Uterus (tissue), 2 donors: Measurements from ENCODE around the gene COX5A.
A peak's percentile ranks its signal among the peaks of the same experiment; 100 is the strongest.

Experiments
- CTCF ChIP-seq, 4 experiments: fragments of 200-600 bp in 2 of 4; fragments of 450-650 bp in 2 of 4; sonication (generic) in 2 of 4; IDR thresholded peaks; one replicate each; pipeline ENCODE4 v1.5.1; 2016 to 2019; ENCODE audit warnings: antibody characterized with exemption in 4 of 4, mild to moderate bottlenecking in 2 of 4, moderate library complexity in 1 of 4
- POLR2A ChIP-seq, 2 donors: fragments of 450-650 bp; IDR thresholded peaks; one replicate each; pipeline ENCODE4 v1.6.1; 2016; ENCODE audit warnings: antibody characterized with exemption in 2 of 2, mild to moderate bottlenecking in 1 of 2, moderate library complexity in 1 of 2

GRCh38 chr15:74937590-74938371 lies at the start of gene COX5A:
- TF ChIP-seq CTCF (IDR thresholded peaks at IDR 0.05) (peak in 2 of 4 experiments; percentile 18 to 33), POLR2A (IDR thresholded peaks at IDR 0.05) (peak; percentile 70 to 84)
